Activated CD4-positive, alpha-beta T cell treated with anti-CD3 and anti-CD28 coated beads, Interleukin-2, amount 50 U/mL, for 48 hours (primary cell): Measurements from ENCODE around the gene PSMD1.
"Not testable (repeated sequence)": the region's sequence is repeated elsewhere in the genome, so short reads cannot be mapped to it uniquely, and the experiment has no call there.

Experiments
- DNase-seq, 2 experiments: peaks; one replicate each; pipeline ENCODE4 v3.0.0-alpha.2; 2020

The PSMD1 gene

GRCh38 chr2:231161252-231161839 is 104.7 kb downstream of the PSMD1 start:
- DNase-seq = no peak

DNA sequence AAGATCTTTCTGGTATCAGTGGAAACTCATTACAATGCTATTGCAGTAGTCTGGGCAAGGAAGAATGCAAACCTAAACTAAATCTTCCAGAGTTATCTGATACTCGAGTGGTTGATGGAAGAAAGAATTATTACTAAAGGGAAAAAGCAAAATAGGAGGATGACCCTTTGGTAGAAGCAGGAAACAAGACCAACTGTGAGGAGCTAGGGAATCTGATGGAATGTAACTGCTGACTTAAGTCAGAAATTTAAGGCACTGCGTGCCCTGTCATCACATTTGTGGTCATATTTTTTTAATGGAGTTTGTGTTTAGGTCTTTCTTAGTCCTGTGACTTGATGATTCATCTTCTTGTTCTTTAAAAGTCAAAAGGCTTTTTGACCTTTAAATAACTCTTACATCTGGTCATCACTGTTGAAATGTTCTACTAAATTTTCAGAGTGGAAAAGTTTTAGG is 105.2 kb downstream of the PSMD1 start:
- no peak for DNase-seq

GRCh38 chr2:231163011-231163410 is 106.3 kb downstream of the PSMD1 start:
- DNase-seq = no peak

GRCh38 chr2:231163414-231164095 is 106.9 kb downstream of the PSMD1 start:
- DNase-seq = no peak

- no peak for DNase-seq
These were observed 111.2 kb downstream of the PSMD1 start for GRCh38 chr2:231167745-231168459.

- no peak for DNase-seq
These were observed 111.9 kb downstream of the PSMD1 start for GRCh38 chr2:231168460-231169139.

- DNase-seq = no peak
These were observed 112.8 kb downstream of the PSMD1 start for GRCh38 chr2:231169488-231169887.

- no peak for DNase-seq
These were observed 113.4 kb downstream of the PSMD1 start for GRCh38 chr2:231170055-231170454.

DNA sequence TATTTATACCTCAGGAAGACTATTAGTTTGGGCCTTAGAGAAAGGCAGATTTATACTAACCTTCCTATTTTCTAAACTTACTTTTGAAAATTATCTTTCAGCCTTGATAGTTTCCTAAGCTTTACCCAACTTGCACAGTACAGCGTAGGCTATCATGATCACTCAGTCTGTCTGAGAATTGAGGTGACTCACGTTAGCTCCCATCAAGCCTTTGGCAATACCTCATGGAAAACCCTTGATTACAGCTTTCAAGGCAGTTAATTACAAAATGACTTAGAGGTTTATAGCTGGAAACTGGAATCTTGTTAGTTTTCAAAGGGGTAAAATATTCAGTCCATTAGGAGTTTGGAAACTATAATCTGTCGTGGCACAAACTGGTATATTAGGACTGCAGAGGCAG is 115.4 kb downstream of the PSMD1 start:
- no peak for DNase-seq

DNA sequence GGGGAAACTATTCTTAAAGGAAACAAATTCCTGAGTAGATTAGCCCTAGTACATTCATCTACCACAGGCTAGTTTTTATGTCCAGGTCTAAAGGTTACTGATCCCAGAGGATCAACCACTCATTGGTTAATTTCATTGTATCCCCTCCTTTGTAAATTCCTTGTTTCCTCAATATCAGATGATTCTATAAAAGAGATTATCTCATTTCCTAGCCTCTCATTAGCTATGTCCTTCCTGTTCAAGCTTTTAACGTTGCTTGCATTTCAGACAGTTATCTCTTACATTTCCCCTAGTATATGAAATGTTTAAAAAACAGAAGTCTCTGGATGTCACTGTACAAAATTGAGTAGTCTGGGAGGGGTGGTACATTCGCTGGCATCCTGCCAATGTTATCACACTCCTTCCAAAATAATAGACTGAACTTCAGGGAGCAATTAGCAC is 117.6 kb downstream of the PSMD1 start:
- DNase-seq = no peak

GRCh38 chr2:231176066-231176465 is 119.4 kb downstream of the PSMD1 start:
- no peak for DNase-seq

GRCh38 chr2:231177156-231178025 is 120.7 kb downstream of the PSMD1 start:
- DNase-seq = no peak

DNA sequence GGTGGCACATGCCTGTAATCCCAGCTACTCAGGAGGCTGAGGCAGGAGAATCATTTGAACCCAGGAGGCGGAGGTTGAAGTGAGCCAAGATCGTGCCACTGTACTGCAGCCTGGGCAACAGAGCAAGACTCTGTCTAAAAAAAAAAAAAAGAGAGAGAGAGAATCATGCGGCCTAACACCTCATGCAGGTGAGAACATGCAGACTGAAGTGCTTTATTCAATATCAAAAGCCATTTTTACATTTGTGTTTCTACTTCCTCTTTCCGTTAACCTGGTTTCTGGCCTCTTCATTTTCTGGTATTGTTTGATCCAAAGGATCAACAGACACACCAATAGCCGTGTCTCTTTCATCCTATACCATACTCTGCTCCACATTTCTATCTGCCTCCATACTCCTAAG is 122.1 kb downstream of the PSMD1 start:
- DNase-seq = not testable (repeated sequence)

GRCh38 chr2:231181860-231182512 is 125.3 kb downstream of the PSMD1 start:
- no peak for DNase-seq

DNA sequence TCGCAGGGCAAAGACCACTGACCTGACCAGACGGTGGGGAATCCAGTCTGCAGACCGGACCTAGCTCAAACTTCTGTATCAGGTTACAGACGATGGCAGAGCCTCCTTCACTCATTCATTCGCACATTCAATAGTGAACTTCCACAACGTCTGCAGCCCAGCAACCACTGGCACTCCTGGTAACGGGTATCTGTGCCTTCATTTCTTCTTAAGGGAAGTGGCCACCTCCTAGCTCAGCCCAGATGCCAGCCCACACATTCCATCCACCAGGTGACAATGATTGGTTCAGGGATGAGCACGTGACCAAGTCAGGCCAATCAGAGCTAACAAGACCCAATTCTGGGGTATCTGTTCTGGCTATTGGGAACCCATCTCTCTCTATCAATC is 125.8 kb downstream of the PSMD1 start:
- DNase-seq = no peak

- DNase-seq = no peak
These were observed 127.2 kb downstream of the PSMD1 start for GRCh38 chr2:231183851-231184250.

GRCh38 chr2:231184319-231184718 is 127.7 kb downstream of the PSMD1 start:
- DNase-seq = no peak

- no peak for DNase-seq
These were observed 128.5 kb downstream of the PSMD1 start for GRCh38 chr2:231185050-231185725.

- DNase-seq = no peak
These were observed 129.2 kb downstream of the PSMD1 start for GRCh38 chr2:231185886-231186285.

- DNase-seq = no peak
These were observed 129.7 kb downstream of the PSMD1 start for GRCh38 chr2:231186325-231186724.
